Measurements from ENCODE around the gene RBM17.
"Not testable (repeated sequence)": the region's sequence is repeated elsewhere in the genome, so short reads cannot be mapped to it uniquely, and the experiment has no call there.

The RBM17 gene

GRCh38 chr10:6158276-6158675 is 69.4 kb downstream of the RBM17 start:
- no peak for DNase-seq (ENCODE audit: low read depth in 2 of 2)

- no peak for DNase-seq (ENCODE audit: low read depth in 2 of 2)
These were observed 73.1 kb downstream of the RBM17 start for GRCh38 chr10:6161921-6162320.

- no peak for DNase-seq (ENCODE audit: low read depth in 2 of 2)
These were observed 73.9 kb downstream of the RBM17 start for GRCh38 chr10:6162589-6163356.

GRCh38 chr10:6163364-6164270 is 74.8 kb downstream of the RBM17 start:
- peak; percentile 76 to 90 for DNase-seq (ENCODE audit: low read depth in 2 of 2)

GRCh38 chr10:6164271-6165095 is 75.6 kb downstream of the RBM17 start:
- DNase-seq (ENCODE audit: low read depth in 2 of 2) = no peak

GRCh38 chr10:6165221-6165725 is 76.4 kb downstream of the RBM17 start:
- no peak for DNase-seq (ENCODE audit: low read depth in 2 of 2)

GRCh38 chr10:6165933-6166332 is 77.1 kb downstream of the RBM17 start:
- not testable (repeated sequence) for DNase-seq (ENCODE audit: low read depth in 2 of 2)
